Adrenal gland (tissue), 5 donors: ENCODE data around the gene HIP1R.

Experiments
- CTCF ChIP-seq, 6 experiments: fragments of 450-650 bp in 4 of 6; fragments of 200-600 bp in 2 of 6; sonication (generic) in 1 of 6; IDR thresholded peaks; 1 replicate in 5 of 6; 2 replicates in 1 of 6; pipeline versions ENCODE4 v1.5.1 to v1.8.0; 2016 to 2021; ENCODE audit warnings: antibody characterized with exemption in 6 of 6, mild to moderate bottlenecking in 2 of 6, moderate library complexity in 1 of 6
- POLR2A ChIP-seq, 2 donors: fragments of 450-650 bp; IDR thresholded peaks; one replicate each; pipeline ENCODE4 v1.6.1; 2017; ENCODE audit warnings: antibody characterized with exemption in 2 of 2, mild to moderate bottlenecking in 2 of 2, moderate library complexity in 1 of 2
- donor health status: DM: no; HTN: no; CAD: no.

DNA sequence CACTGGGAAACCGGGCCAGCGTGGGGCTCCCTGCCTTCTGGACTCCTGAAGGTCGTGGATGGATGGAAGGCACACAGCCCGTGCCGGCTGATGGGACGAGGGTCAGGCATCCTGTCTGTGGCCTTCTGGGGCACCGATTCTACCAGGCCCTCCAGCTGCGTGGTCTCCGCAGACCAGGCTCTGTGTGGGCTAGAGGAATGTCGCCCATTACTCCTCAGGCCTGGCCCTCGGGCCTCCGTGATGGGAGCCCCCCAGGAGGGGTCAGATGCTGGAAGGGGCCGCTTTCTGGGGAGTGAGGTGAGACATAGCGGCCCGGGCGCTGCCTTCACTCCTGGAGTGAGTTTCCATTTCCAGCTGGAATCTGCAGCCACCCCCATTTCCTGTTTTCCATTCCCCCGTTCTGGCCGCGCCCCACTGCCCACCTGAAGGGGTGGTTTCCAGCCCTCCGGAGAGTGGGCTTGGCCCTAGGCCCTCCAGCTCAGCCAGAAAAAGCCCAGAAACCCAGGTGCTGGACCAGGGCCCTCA is 26.9 kb downstream of the HIP1R start:
- no peak for TF ChIP-seq CTCF (IDR thresholded peaks at IDR 0.05)
- no peak for TF ChIP-seq POLR2A (IDR thresholded peaks at IDR 0.05)
